Gastroesophageal sphincter (tissue), 3 donors: ENCODE data around the gene VCAM1.

ENCODE experiments used
- EP300 ChIP-seq: sonication (generic); formaldehyde crosslinking; IDR thresholded peaks from one replicate; pipeline ENCODE4 v1.6.1; 2017; ENCODE audit warnings: antibody characterized with exemption, mild to moderate bottlenecking
- POLR2A ChIP-seq, 2 donors: fragments of 450-650 bp; IDR thresholded peaks; one replicate each; pipeline ENCODE4 v1.6.1; 2017; ENCODE audit warnings: antibody characterized with exemption in 2 of 2, mild to moderate bottlenecking in 2 of 2, moderate library complexity in 1 of 2
- POLR2AphosphoS5 ChIP-seq: sonication (generic); formaldehyde crosslinking; IDR thresholded peaks from one replicate; pipeline ENCODE4 v1.6.1; 2017; ENCODE audit warnings: antibody characterized with exemption
- TF ChIP-seq, protein P1 (sequence below), 4 experiments: fragments of 200-600 bp in 2 of 4; fragments of 450-650 bp in 2 of 4; sonication (generic) in 1 of 4; IDR thresholded peaks; one replicate each; pipeline ENCODE4 v1.5.1; 2017 to 2019; ENCODE audit warnings: antibody characterized with exemption in 4 of 4, mild to moderate bottlenecking in 2 of 4, moderate library complexity in 2 of 4

- TF ChIP-seq POLR2AphosphoS5 (no peak), POLR2A (IDR thresholded peaks at IDR 0.05) (no peak), EP300 (no peak)
- TF ChIP-seq, protein P1, sequence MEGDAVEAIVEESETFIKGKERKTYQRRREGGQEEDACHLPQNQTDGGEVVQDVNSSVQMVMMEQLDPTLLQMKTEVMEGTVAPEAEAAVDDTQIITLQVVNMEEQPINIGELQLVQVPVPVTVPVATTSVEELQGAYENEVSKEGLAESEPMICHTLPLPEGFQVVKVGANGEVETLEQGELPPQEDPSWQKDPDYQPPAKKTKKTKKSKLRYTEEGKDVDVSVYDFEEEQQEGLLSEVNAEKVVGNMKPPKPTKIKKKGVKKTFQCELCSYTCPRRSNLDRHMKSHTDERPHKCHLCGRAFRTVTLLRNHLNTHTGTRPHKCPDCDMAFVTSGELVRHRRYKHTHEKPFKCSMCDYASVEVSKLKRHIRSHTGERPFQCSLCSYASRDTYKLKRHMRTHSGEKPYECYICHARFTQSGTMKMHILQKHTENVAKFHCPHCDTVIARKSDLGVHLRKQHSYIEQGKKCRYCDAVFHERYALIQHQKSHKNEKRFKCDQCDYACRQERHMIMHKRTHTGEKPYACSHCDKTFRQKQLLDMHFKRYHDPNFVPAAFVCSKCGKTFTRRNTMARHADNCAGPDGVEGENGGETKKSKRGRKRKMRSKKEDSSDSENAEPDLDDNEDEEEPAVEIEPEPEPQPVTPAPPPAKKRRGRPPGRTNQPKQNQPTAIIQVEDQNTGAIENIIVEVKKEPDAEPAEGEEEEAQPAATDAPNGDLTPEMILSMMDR (IDR thresholded peaks at IDR 0.05), result no peak
Observed at GRCh38 chr1:100710906-100711682, 8.4 kb upstream of the VCAM1 start.
